Choroid plexus epithelial cell (primary cell): ENCODE results near the gene DPYD.

Experiments
- DNase-seq: peaks from one replicate; pipeline ENCODE4 v3.0.0-alpha.2; 2010; ENCODE audit warnings: low read depth
- H3K4me3 ChIP-seq: 2 replicates; pipeline ENCODE4 v1.5.1; 2011; ENCODE audit warnings: low read depth, mild to moderate bottlenecking, control low read depth, low read length, moderate library complexity
- CTCF ChIP-seq: conservative IDR thresholded peaks from 2 replicates; pipeline ENCODE4 v1.5.1; 2011; ENCODE audit warnings: low read depth, mild to moderate bottlenecking, control low read depth, inconsistent platforms, low read length, moderate library complexity

Gene DPYD

DNA sequence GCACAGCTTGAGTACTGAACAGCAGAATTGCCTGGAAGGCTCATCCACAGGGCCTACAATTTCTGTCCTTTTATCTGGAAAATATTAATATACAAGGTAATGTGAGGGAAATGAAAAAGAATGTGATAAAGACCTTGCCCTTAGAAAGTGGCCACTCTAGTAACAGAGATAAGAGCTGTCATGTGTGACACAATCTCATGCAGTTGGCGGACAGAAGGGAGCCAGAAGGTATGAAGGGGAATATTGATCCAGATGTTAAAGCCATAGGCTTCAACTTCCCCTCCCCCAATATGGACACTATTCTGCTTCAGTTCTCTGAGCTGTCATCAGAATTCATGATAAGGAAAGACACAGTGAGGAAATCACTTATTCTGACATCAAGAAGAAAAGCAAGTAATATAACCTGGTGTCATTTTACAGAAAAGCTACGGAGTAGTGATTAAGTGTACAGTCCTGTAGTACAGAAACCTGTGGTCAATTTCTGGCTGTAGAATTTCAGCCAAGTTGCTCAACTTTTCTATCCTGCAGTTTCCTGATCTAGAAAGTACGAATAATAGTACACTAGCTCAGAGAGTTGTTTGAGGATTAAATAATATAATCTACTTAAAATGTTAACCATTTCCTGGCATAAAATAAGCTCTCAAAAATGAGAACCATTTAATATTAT, 572.1 kb downstream of the DPYD start:
- no peak for TF ChIP-seq CTCF
- DNase-seq = peak; percentile 87
- no peak overlapping the region for H3K4me3 ChIP-seq

GRCh38 chr1:97340951-97341350, 579.9 kb downstream of the DPYD start:
- peak; percentile 94 for DNase-seq
- TF ChIP-seq CTCF = no peak
- H3K4me3 ChIP-seq = no peak overlapping the region

- DNase-seq = no peak
Observed at GRCh38 chr1:97338347-97338746, 582.5 kb downstream of the DPYD start.

GRCh38 chr1:97337250-97338030, 583.4 kb downstream of the DPYD start:
- TF ChIP-seq CTCF = no peak
- no peak for DNase-seq

More at GRCh38 chr1:97338347-97338746, 582.5 kb downstream of the DPYD start:
- TF ChIP-seq CTCF = no peak
- H3K4me3 ChIP-seq = no peak overlapping the region

GRCh38 chr1:97334454-97334853, 586.4 kb downstream of the DPYD start:
- no peak for TF ChIP-seq CTCF
- peak; percentile 87 for DNase-seq

More at GRCh38 chr1:97337250-97338030, 583.4 kb downstream of the DPYD start:
- H3K4me3 ChIP-seq = no peak overlapping the region

GRCh38 chr1:97332716-97333115, 588.1 kb downstream of the DPYD start:
- DNase-seq = peak; percentile 85
- no peak overlapping the region for H3K4me3 ChIP-seq
- TF ChIP-seq CTCF = no peak

More at GRCh38 chr1:97334454-97334853, 586.4 kb downstream of the DPYD start:
- H3K4me3 ChIP-seq = no peak overlapping the region
